HG03378 (cell line): ENCODE results near the gene ASCL1.

Source experiments
- ATAC-seq: cut with Tn5 transposase; IDR thresholded peaks from one replicate; pipeline ENCODE4 v1.9.1; 2021; ENCODE audit warnings: mild to moderate bottlenecking, moderate library complexity; ENCODE audit not compliant: unreplicated experiment

Gene ASCL1

GRCh38 chr12:102950950-102951619 is 6.4 kb upstream of the ASCL1 start:
- no peak for ATAC-seq

DNA sequence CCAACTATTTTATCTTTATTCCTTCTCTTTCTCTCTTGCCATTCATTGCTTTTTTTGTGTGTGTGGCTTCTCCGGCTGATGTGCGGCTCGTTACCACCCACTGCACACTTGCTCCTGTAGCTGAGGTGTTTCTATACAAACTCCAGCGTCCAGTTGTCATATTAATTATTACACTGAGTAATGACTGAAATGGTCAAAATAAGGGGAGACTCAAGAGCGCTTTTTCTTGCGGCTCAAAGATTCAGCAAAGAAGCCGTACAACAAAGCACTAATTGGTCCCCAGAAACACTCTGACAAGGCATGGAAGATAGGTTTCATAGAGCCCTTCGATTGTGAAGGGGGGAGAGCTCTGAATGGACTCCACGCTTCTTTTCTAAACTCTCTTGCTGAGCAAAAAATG is 5.6 kb upstream of the ASCL1 start:
- ATAC-seq = no peak

DNA sequence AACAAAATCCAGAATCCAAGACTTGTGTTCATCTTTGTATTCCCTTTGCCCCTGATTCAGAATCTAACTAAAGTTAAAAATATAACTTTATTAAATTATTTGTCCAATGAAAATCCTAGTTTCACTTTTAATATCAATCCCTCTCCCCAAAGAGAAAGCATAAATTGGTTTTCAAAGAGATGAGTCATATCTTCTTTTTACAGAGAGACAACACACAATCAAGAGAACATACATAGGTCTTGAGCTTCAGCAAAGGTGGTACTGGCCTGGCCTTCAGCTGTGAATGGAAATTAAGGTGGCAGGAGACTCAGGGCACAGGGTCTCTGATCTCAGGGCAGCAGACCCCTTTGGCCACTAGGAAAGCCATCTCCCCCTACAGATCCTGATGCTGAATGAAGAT is 4.3 kb upstream of the ASCL1 start:
- ATAC-seq = peak; percentile 34

GRCh38 chr12:102954134-102954533 is 3.3 kb upstream of the ASCL1 start:
- no peak for ATAC-seq

DNA sequence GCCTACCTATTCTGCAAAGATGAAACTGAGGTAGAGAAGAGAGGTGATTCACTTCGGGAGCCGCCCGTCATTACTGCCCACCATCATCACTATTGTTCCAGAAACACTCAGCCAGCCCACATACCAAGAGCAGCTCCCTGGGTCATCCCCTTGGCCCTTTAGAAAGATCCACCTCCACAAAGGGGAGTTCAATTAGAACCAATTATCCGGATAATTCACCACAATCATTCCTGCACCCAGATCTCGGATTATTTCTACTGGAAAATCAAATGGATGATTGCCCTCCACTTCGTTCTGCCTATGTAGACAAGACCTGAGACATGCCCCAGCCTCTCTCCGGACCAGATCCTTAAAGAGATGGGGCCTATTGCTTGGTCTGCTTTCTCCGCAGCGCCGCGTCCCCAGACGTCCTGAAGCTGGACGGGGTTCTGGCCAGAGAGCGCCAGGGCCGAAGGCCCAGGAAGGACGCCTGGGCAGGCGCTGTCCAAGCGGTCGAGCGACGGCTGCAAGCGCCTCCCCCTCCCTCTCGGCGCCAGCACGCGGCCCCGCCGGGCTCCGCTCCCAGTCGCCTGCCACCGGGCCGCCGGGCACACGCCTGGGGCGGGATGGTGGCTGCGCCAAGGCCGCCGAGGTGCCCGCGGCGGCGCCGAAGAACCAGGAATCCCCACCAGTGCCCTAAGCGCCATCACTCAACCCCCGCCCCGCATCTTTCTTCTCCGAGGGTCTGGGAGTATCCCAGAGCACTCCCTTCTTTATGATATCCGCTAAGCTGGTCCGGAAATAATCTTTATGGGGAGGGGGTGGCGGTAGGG is 1.3 kb upstream of the ASCL1 start:
- ATAC-seq = no peak

DNA sequence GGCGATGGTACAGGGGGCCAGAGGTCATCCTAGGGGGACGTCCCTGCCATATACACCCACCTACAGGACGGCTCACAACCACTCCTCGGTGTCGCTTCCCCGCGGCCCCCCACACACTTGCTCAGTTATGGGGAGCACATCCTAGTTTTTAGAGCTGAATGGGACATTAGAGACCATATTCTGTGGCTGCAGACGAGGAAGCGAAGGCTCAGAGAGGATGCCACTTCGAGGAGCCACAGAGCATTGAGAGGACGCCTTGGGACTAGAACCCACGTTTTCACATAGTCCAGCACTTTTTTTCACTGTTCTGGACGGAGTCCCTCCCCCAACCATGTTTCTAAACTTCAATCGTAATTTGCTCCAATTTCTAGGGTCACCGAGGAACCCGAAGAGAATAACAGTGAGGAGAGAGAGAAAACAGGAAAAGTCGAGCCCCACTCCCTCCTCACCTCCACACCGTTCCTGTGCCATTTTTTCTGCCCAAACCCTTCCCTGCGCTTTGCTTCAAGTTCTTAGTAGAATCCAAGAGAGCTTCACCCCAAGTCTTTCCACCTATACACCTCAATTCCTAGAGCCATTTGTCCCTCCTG is 641 bp upstream of the ASCL1 start:
- no peak for ATAC-seq

DNA sequence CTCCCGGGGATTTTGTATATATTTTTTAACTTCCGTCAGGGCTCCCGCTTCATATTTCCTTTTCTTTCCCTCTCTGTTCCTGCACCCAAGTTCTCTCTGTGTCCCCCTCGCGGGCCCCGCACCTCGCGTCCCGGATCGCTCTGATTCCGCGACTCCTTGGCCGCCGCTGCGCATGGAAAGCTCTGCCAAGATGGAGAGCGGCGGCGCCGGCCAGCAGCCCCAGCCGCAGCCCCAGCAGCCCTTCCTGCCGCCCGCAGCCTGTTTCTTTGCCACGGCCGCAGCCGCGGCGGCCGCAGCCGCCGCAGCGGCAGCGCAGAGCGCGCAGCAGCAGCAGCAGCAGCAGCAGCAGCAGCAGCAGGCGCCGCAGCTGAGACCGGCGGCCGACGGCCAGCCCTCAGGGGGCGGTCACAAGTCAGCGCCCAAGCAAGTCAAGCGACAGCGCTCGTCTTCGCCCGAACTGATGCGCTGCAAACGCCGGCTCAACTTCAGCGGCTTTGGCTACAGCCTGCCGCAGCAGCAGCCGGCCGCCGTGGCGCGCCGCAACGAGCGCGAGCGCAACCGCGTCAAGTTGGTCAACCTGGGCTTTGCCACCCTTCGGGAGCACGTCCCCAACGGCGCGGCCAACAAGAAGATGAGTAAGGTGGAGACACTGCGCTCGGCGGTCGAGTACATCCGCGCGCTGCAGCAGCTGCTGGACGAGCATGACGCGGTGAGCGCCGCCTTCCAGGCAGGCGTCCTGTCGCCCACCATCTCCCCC is 777 bp downstream of the ASCL1 start:
- ATAC-seq = peak; percentile 35

DNA sequence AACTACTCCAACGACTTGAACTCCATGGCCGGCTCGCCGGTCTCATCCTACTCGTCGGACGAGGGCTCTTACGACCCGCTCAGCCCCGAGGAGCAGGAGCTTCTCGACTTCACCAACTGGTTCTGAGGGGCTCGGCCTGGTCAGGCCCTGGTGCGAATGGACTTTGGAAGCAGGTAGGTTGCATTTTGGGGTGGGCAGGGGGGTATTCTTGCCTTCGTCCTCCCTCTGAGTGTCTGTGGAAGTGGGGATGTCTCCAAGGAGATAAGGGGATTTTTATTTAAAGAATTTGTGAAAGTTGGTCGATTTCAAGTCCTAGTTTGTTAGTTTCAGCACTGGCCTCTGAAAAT is 1.3 kb downstream of the ASCL1 start:
- ATAC-seq = no peak

DNA sequence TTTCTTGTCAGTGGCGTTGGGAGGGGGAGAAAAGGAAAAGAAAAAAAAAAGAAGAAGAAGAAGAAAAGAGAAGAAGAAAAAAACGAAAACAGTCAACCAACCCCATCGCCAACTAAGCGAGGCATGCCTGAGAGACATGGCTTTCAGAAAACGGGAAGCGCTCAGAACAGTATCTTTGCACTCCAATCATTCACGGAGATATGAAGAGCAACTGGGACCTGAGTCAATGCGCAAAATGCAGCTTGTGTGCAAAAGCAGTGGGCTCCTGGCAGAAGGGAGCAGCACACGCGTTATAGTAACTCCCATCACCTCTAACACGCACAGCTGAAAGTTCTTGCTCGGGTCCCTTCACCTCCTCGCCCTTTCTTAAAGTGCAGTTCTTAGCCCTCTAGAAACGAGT is 1.9 kb downstream of the ASCL1 start:
- no peak for ATAC-seq

GRCh38 chr12:102960766-102961465 is 3.4 kb downstream of the ASCL1 start:
- no peak for ATAC-seq

DNA sequence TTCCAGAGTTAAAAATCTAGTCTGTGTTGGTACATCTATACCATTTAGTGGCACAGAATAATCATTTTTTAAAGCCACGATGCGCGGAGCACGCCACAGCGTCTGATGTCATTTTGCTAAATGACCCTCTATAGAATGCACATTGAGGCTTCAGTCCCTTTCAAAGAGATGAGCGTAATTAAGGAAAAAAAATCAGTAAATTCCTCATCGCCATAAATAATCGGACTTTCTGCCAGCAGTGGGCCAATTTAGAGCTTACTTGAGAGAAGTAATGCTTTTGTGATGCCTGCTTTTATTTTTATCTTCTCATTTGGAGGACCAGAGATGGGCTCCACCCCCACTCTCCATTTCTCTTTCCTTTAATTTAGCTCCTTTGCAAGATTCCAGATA is 4.0 kb downstream of the ASCL1 start:
- ATAC-seq = no peak

DNA sequence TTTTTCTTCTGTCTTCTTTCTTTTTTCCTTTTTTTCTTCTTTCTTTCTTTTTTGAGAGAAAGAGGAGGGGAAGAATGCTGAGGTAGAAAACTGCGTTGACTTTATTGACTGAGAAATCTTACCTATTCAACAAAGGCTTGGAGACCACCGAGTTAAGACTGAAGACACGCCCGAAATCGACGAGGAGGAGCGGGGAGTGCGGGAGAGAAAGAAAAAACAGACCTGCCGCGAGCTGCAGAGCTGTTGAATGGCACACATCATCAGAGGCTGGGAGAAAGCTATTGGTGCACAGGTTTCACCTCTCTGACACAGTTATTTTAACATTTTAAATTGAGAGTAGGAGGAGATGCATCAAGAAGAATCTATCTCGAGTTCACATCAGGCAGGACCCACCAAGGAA is 5.1 kb downstream of the ASCL1 start:
- ATAC-seq = no peak

DNA sequence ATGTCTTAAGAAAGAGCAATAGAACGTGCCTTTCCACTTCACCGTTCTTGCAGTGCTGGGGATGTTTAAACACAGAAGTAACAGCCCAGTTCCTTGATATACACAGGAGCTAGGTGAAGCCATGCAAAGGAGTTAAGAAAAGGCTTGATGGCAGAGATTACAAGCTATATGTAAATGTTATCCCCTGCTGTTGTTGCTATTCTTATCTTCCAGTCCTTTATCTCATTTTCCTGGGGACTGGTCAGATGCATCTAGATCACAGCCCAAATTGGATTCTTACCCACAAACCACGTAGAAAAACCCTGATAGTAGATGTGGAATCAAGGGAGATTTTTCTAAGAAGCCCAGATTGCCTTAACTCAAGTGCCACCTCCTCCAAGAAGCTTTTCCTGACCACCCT is 5.5 kb downstream of the ASCL1 start:
- ATAC-seq = no peak

DNA sequence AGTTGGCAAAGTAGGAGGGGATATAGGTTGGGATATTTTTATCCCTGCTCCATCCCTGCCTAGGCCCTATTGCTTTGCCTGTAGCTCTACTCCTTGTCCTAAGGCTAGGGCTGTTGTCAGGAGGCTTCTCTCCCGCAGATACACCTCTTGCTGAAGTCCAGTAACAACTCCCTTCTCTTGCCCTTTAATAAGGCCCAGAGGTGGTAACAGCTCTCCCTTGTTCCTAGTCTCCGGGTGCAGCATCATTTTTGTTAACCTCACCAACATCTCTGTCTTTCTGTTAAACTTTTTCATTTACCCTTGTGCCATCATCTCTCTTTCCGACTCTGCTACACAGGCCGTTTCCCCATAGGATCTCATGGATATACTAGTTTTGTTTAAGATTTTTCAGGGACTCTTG is 6.3 kb downstream of the ASCL1 start:
- no peak for ATAC-seq

- no peak for ATAC-seq
Measured at GRCh38 chr12:102964872-102965271, 7.4 kb downstream of the ASCL1 start.

- ATAC-seq = no peak
Measured at GRCh38 chr12:102965281-102966155, 8.0 kb downstream of the ASCL1 start.

DNA sequence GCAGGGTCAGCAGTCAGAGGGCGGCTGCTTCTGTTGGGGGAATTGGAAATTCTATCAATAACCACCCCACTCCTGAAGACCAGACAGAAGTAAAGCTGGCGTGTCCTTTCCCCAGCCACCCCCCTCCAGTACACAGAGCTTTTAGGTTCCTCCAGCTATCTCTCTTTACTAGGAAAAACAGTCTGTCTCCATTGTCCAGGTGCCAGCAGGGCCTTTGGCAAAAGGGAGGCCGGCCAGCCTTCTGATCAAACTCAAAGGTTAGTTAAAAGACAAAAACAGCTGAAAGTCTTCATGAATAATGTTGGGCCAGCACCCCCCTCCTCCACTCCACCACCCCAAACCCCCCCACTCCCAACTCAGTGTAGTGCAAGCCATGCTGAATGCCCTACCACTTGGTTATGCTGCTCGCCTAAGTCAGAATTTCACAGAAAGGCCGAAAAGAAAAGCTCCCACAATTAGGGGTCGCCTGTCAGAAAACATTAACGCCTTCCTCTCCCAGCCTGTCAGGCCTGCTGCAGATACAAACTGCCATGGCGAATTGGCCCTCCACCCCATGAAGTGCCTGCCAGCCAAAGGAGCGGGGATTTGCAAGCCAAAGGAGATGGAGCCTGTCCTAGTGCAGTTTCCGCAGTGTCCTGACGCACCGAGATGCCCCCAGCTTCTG is 8.9 kb downstream of the ASCL1 start:
- ATAC-seq = no peak

- ATAC-seq = no peak
Measured at GRCh38 chr12:102970780-102971179, 13.3 kb downstream of the ASCL1 start.

DNA sequence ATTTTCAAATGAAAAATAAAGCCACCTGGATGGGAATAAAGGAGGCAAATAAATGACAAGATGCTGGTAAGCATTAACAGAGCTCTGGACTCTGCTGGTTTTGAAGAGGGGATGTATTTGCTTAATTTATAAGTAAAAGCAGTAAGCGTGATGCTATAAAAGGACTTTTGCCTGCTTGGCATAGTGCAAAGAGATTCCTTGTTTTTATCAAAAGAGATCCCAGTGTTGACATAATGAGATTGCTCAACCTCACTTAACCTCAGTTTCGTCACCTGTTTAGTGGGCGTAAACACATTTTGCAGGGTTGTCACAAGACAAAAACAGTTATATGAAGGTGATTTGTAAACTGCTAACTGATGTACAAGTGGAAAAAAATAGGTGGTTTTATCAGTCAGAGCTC is 13.8 kb downstream of the ASCL1 start:
- ATAC-seq = no peak

DNA sequence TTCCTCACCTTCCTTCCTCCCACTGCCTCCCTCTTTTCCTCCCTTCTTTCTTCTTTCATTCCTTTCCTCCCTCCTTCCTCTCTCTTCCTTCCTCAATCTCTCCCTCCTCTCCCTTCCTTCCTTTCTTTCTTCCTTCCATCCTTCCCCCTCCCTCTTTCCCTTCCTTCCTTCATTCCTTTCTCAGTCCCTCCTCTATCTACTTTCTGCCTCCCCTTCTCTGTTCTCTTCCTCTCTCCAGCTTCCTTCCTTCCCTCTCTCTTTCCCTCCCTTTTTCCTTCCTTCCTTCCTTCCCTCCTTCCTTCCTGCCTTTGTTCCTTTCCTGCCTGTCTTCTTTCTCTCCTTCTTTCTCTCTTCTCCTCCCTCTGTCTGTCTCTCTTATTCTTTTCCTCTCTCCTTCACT is 16.1 kb downstream of the ASCL1 start:
- ATAC-seq = no peak
